GM04503 (cell line): ENCODE measurements around the gene IQSEC1.
A peak's percentile ranks its signal among the peaks of the same experiment; 100 is the strongest.
"Not testable (repeated sequence)": the region's sequence is repeated elsewhere in the genome, so short reads cannot be mapped to it uniquely, and the experiment has no call there.

Source experiments
- DNase-seq: peaks from one replicate; pipeline ENCODE4 v3.0.0-alpha.2; 2012; ENCODE audit warnings: low read depth

The IQSEC1 gene

GRCh38 chr3:12870942-12871341, 202.3 kb downstream of the IQSEC1 start:
- DNase-seq, result peak; percentile 17

- no peak for DNase-seq
Measured at GRCh38 chr3:12869035-12869621, 204.1 kb downstream of the IQSEC1 start.

- peak; percentile 36 for DNase-seq
Measured at GRCh38 chr3:12868039-12869034, 204.9 kb downstream of the IQSEC1 start.

GRCh38 chr3:12866836-12867235, 206.4 kb downstream of the IQSEC1 start:
- DNase-seq, result no peak

- no peak for DNase-seq
Measured at GRCh38 chr3:12865271-12865670, 208.0 kb downstream of the IQSEC1 start.

GRCh38 chr3:12862387-12862786, 210.8 kb downstream of the IQSEC1 start:
- DNase-seq, result no peak

GRCh38 chr3:12861611-12862010, 211.6 kb downstream of the IQSEC1 start:
- DNase-seq, result no peak

- DNase-seq, result no peak
Measured at GRCh38 chr3:12859840-12860239, 213.4 kb downstream of the IQSEC1 start.

- no peak for DNase-seq
Measured at GRCh38 chr3:12856626-12857025, 216.6 kb downstream of the IQSEC1 start.

- DNase-seq, result no peak
Measured at GRCh38 chr3:12854565-12854964, 218.7 kb downstream of the IQSEC1 start.

- not testable (repeated sequence) for DNase-seq
Measured at GRCh38 chr3:12853847-12854246, 219.4 kb downstream of the IQSEC1 start.

GRCh38 chr3:12852201-12852600, 221.0 kb downstream of the IQSEC1 start:
- no peak for DNase-seq
